Karpas-422 (cell line): Measurements from ENCODE around the gene CNTN2. TPM values are rescaled to one million over a fixed set of nuclear protein-coding genes. Genes with fewer than 3 reads are reported as not detected.

ENCODE experiments used
- DNase-seq: peaks from one replicate; pipeline ENCODE4 v3.0.0-alpha.2; 2015
- H2AFZ ChIP-seq: fragments of 200-600 bp; sonication (generic); 2 replicates; pipeline ENCODE4 v1.6.1; 2014; ENCODE audit warnings: antibody characterized with exemption, low read length, mixed read lengths
- H3K27ac ChIP-seq: fragments of 200-600 bp; sonication (generic); 2 replicates; pipeline ENCODE4 v1.5.1; 2014; ENCODE audit warnings: mild to moderate bottlenecking, low read length, moderate library complexity
- H3K27me3 ChIP-seq: fragments of 200-600 bp; sonication (generic); 2 replicates; pipeline ENCODE4 v1.6.1; 2014; ENCODE audit warnings: low read length, mixed read lengths
- H3K36me3 ChIP-seq: fragments of 200-600 bp; sonication (generic); 2 replicates; pipeline ENCODE4 v1.6.1; 2014; ENCODE audit warnings: low read length, mixed read lengths; ENCODE audit not compliant: insufficient read depth
- H3K4me1 ChIP-seq: fragments of 200-600 bp; sonication (generic); 2 replicates; pipeline ENCODE4 v1.6.1; 2014; ENCODE audit warnings: mild to moderate bottlenecking, low read length, mixed read lengths
- H3K4me2 ChIP-seq: fragments of 200-600 bp; sonication (generic); 2 replicates; pipeline ENCODE4 v1.6.1; 2014; ENCODE audit warnings: low read length, low read depth, mild to moderate bottlenecking; ENCODE audit not compliant: poor library complexity, severe bottlenecking
- H3K4me3 ChIP-seq: fragments of 200-600 bp; sonication (generic); 2 replicates; pipeline ENCODE4 v1.5.1; 2014; ENCODE audit warnings: mild to moderate bottlenecking, antibody characterized with exemption, low read length, mixed read lengths
- H3K79me2 ChIP-seq: fragments of 200-600 bp; sonication (generic); 2 replicates; pipeline ENCODE4 v1.6.1; 2014; ENCODE audit warnings: mild to moderate bottlenecking, low read length, mixed read lengths
- H3K9ac ChIP-seq: fragments of 200-600 bp; sonication (generic); 2 replicates; pipeline ENCODE4 v1.6.0; 2014; ENCODE audit warnings: low read length
- H3K9me2 ChIP-seq: fragments of 200-600 bp; sonication (generic), shearing (Covaris generic); replicated peaks from 2 replicates; pipeline ENCODE4 v1.6.0; 2014; ENCODE audit warnings: mild to moderate bottlenecking, low read length, moderate library complexity; ENCODE audit not compliant: insufficient read depth
- H3K9me3 ChIP-seq: fragments of 300-700, 200-600 bp; sonication (generic); 2 replicates; pipeline ENCODE4 v1.6.1; 2014; ENCODE audit warnings: low read length, mixed read lengths
- H4K20me1 ChIP-seq: fragments of 200-600 bp; sonication (generic); 2 replicates; pipeline ENCODE4 v1.6.1; 2014; ENCODE audit warnings: mild to moderate bottlenecking, antibody characterized with exemption, low read length, low read depth; ENCODE audit not compliant: insufficient read depth
- total RNA-seq: library from RNA; depleted of rRNA; stranded (reverse); fragments of >200 nt; shearing (Covaris generic); gene quantifications from 2 replicates; pipeline ENCODE4 v1.2.3, GENCODE V29; 2014; ENCODE audit warnings: low replicate concordance

Gene CNTN2
- total RNA-seq, 1 experiment from 2014 or later = not detected

DNA sequence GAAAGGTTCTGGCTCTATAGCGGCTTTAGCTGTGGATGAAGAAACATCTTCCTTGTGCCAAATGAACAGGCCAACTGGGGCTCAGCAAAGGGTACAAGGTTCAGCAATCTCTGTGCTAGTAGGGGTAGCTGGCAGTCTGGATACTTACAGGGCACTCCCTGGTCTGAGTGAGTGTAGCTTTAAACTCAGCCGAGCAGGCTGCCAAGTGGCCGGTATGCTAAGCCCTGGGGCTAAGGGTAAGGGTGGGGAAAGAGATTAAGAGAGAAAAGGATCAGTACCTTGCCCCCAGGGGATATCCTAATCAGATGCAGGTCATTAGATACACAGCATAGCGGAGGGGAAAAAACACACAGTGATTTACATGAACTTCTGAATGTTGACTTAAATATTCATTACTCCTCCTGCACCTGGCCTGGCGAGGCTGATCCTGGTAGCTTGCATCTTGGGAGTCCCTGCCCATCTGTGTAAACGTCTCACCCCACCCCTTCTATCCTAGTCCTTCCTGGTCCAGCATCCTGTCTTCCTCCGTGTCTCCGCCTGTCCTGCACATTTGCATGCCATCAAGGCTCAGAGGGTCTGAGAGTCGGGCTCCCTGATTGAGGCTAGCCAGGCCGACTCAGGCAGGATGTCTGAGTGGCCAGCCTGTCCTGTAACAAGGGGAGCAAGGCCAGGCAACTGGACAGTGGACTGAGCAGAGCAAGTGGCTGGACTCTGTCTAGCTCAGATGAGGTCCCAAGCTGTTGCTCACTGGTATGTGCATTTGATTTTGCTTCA, 39.5 kb upstream of the CNTN2 start:
- Histone ChIP-seq H3K4me3 (no peak overlapping the region), H3K27me3 (no peaks in the 10 kb centered on the region), H3K4me1 (no peaks in the 10 kb centered on the region), H3K4me2 (no peak overlapping the region), H2AFZ (no peak overlapping the region), H3K9ac (no peak overlapping the region), H3K79me2 (no peaks in the 10 kb centered on the region), H3K9me2 (no peaks in the 10 kb centered on the region), H3K27ac (no peak overlapping the region), H4K20me1 (no peaks in the 10 kb centered on the region), H3K36me3 (no peaks in the 10 kb centered on the region), H3K9me3 (no peaks in the 10 kb centered on the region)
- DNase-seq = no peak

DNA sequence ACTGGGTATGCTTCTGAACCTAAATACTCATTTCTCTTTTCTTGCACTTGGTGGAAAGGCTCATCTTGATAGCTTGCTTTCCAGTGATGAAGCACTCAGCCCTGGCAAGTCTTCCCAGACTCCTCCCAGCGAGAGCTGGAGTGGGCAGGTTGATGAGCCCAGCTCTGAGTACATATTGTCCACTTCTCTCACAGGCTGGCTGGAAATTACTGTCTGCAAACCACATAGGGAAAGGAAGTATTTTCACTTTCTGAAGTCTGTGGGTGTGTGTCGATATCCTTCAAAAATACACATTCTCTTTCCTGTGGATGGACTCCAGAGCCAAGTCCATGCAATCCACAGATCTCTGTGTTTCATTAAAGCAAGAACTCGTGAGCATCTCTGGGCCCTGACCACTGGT, 38.7 kb upstream of the CNTN2 start:
- no peak for DNase-seq
- no peaks in the 10 kb centered on the region for H3K9me3 ChIP-seq
- H2AFZ ChIP-seq = no peak overlapping the region
- H3K36me3 ChIP-seq = no peaks in the 10 kb centered on the region
- H3K4me2 ChIP-seq = no peak overlapping the region
- no peaks in the 10 kb centered on the region for H3K4me1 ChIP-seq
- H3K27me3 ChIP-seq = no peaks in the 10 kb centered on the region
- no peaks in the 10 kb centered on the region for H3K9me2 ChIP-seq
- no peaks in the 10 kb centered on the region for H3K79me2 ChIP-seq
- no peak overlapping the region for H3K9ac ChIP-seq
- H3K4me3 ChIP-seq = no peak overlapping the region
- no peak overlapping the region for H3K27ac ChIP-seq
- H4K20me1 ChIP-seq = no peaks in the 10 kb centered on the region

DNA sequence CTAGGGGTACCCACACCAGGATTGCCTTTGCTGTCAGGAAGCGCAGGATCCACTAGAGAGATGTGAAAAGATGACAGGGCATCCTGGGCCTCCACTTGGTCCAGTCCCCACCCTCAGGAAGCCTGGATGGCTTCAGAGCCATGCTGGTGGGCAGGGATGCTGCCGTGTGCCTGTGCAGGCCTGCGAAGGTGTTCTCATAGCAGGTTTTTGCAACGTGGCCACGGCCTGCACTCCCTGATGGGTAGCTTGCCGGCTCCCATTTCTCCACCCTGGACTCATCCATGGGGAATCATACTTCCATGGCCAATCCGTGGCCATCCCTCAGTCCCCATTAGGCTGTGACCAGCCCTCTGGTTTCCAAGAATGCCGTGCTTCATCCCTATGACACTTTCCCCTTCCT, 34.1 kb upstream of the CNTN2 start:
- H3K79me2 ChIP-seq = no peaks in the 10 kb centered on the region
- DNase-seq = no peak
- no peaks in the 10 kb centered on the region for H3K27me3 ChIP-seq
- H3K9me2 ChIP-seq = no peaks in the 10 kb centered on the region
- H3K36me3 ChIP-seq = no peaks in the 10 kb centered on the region
- H3K9ac ChIP-seq = no peak overlapping the region
- H3K9me3 ChIP-seq = no peaks in the 10 kb centered on the region
- no peak overlapping the region for H3K4me2 ChIP-seq
- no peak overlapping the region for H2AFZ ChIP-seq
- H3K4me1 ChIP-seq = no peaks in the 10 kb centered on the region
- H3K27ac ChIP-seq = no peak overlapping the region
- no peak overlapping the region for H3K4me3 ChIP-seq
- H4K20me1 ChIP-seq = no peaks in the 10 kb centered on the region

DNA sequence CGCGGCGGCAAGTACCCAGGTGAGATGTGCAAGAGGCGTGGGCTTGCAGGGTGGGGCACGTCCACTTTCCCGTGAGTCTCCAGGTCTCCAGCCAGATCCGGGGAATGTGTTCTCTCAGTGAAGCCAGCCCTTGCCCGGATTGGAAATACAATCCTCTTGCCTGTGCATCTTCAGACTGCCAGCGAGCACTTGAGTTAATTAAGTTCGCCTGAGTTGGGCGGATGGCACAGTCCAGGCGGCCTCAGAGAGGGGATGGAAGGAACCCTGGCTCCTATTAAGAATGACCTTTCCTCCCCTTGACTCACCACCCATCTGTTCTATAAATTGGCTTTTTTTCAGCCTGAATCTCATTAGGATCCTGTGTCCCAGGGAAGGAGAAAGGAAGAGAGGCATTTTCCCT, 33.3 kb upstream of the CNTN2 start:
- H3K9me2 ChIP-seq = no peaks in the 10 kb centered on the region
- no peaks in the 10 kb centered on the region for H3K36me3 ChIP-seq
- no peaks in the 10 kb centered on the region for H3K79me2 ChIP-seq
- H3K9me3 ChIP-seq = no peaks in the 10 kb centered on the region
- no peaks in the 10 kb centered on the region for H4K20me1 ChIP-seq
- no peak overlapping the region for H3K4me3 ChIP-seq
- DNase-seq = no peak
- no peaks in the 10 kb centered on the region for H3K4me1 ChIP-seq
- no peak overlapping the region for H2AFZ ChIP-seq
- H3K4me2 ChIP-seq = no peak overlapping the region
- H3K27ac ChIP-seq = no peak overlapping the region
- no peaks in the 10 kb centered on the region for H3K27me3 ChIP-seq
- no peak overlapping the region for H3K9ac ChIP-seq

DNA sequence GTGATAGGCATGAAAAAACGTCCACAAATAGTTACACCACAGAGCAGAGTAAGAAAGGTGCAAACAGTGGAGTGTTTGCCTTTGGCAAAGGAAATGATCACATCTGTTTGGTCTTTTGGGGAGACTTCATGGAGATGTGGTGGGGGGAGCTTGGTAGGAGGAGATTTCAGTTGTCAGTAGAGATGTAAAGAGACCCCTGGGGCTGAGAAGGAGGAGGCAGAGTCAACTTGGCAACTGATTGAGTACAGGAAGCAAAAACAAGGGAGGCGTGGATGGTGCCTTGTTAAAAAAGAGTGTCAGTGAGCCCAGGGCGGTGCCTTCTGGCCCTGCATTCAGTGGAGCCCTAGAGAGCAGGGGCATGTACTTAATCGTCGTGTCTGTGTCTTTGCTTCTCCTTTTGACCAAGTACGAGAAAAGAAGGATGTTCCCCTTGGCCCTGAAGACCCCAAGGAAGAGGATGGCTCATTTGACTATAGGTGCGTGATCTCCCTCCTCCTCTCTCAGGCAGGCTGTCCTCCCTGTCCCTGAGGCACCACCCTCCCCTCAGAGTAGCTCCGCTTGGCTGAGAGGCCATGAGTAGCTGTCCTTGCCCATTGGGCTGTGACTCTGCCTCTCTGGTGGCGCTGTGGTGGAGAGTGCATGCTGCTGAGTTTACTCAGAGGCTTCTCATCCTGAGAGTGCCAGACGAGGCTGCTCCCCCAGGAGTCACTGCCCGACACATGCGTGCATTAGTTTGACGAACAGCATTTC, 30.4 kb upstream of the CNTN2 start:
- no peak for DNase-seq
- H3K27ac ChIP-seq = no peak overlapping the region
- no peaks in the 10 kb centered on the region for H4K20me1 ChIP-seq
- no peaks in the 10 kb centered on the region for H3K9me3 ChIP-seq
- no peak overlapping the region for H2AFZ ChIP-seq
- H3K4me2 ChIP-seq = no peak overlapping the region
- no peaks in the 10 kb centered on the region for H3K79me2 ChIP-seq
- H3K27me3 ChIP-seq = no peaks in the 10 kb centered on the region
- no peaks in the 10 kb centered on the region for H3K36me3 ChIP-seq
- H3K4me1 ChIP-seq = no peaks in the 10 kb centered on the region
- no peak overlapping the region for H3K4me3 ChIP-seq
- H3K9me2 ChIP-seq = no peaks in the 10 kb centered on the region
- no peak overlapping the region for H3K9ac ChIP-seq

DNA sequence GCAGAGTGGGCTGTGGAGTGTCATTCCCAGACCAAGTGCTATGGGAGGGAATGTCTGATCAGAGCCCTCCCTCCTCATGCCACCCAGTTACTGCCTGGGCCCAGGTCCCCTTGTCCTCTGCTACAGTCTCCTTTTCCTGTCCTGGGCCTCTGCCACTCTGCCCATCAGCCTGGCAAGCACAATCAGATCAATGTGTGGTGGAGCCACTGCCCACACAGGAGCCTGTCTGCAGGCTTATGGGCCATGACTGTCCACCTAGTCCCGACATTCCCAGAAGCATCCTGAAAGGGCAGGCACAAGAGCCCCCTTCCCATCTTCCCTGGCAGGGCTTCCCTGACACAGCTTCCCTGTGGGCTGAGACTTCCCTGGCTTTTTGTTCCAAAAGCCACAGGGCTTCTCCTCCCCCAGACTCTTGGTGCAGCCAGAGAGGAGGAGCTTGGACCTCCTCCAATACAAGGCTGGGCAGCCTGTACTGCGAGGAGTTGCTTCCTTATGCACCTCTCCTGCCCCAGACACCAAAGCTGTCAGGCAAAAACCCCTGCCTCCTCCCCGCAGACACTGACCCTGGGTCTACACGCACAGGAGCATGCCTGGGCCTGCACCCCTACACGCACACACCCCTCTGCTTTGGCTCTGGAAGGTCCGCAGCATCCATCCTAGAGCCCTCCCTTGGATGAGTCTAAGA, 29.2 kb upstream of the CNTN2 start:
- Histone ChIP-seq H3K27ac (no peak overlapping the region), H3K9me2 (no peaks in the 10 kb centered on the region), H2AFZ (no peak overlapping the region), H3K4me1 (no peaks in the 10 kb centered on the region), H3K4me2 (no peak overlapping the region), H3K79me2 (no peaks in the 10 kb centered on the region), H3K9me3 (no peaks in the 10 kb centered on the region), H3K36me3 (no peaks in the 10 kb centered on the region), H3K9ac (no peak overlapping the region), H3K27me3 (no peaks in the 10 kb centered on the region), H4K20me1 (no peaks in the 10 kb centered on the region), H3K4me3 (no peak overlapping the region)
- no peak for DNase-seq

DNA sequence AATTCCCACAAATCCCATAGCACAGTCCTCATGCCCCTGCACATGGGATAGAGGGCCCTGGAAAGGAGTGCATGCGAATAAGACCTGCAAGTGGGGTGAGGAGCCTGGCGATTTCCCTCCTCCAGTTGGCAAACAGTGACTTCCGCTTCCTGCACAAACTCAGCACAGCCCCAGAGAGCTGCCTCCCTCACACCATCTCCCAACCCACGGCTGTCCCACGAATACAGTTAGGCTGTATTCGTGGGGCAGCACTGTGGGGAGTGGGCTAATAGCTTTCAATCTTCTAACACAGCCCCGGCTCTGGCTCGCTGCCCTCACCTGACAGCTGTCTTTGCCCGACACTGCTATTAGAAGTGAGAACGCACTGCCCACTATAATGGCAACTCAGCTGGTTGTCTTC, 28.2 kb upstream of the CNTN2 start:
- Histone ChIP-seq H3K27ac (no peak overlapping the region), H3K36me3 (no peaks in the 10 kb centered on the region), H3K9me2 (no peaks in the 10 kb centered on the region), H3K4me2 (no peak overlapping the region), H4K20me1 (no peaks in the 10 kb centered on the region), H3K4me1 (no peaks in the 10 kb centered on the region), H3K9ac (no peak overlapping the region), H3K79me2 (no peaks in the 10 kb centered on the region), H3K27me3 (no peaks in the 10 kb centered on the region), H3K4me3 (no peak overlapping the region), H2AFZ (no peak overlapping the region), H3K9me3 (no peaks in the 10 kb centered on the region)
- DNase-seq = no peak

DNA sequence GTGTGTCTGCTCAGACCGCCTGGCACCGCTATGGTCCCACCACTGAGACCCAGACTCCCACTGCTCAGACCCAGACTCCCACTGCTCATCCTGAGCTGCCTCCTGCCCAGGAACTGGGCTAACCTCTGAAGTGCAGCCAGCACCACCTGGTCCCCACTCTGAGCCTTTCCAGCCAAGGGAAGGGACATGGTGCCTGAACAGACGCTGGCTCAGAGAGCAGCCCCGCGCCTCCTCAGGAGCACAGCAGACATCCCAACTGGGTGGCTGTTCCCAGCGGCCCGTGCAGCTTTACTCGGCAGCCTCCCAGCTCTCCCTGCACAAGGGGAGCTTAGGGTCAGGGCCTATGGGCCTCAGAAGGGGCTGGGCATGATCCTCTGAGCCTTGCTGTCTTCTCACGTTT, 27.8 kb upstream of the CNTN2 start:
- Histone ChIP-seq H3K4me3 (no peak overlapping the region), H3K4me2 (no peak overlapping the region), H4K20me1 (no peaks in the 10 kb centered on the region), H3K27me3 (no peaks in the 10 kb centered on the region), H3K27ac (no peak overlapping the region), H3K9ac (no peak overlapping the region), H3K79me2 (no peaks in the 10 kb centered on the region), H3K9me3 (no peaks in the 10 kb centered on the region), H3K9me2 (no peaks in the 10 kb centered on the region), H3K36me3 (no peaks in the 10 kb centered on the region), H3K4me1 (no peaks in the 10 kb centered on the region), H2AFZ (no peak overlapping the region)
- DNase-seq = no peak
